ENCODE results near the gene AMOTL2.

The AMOTL2 gene

DNA sequence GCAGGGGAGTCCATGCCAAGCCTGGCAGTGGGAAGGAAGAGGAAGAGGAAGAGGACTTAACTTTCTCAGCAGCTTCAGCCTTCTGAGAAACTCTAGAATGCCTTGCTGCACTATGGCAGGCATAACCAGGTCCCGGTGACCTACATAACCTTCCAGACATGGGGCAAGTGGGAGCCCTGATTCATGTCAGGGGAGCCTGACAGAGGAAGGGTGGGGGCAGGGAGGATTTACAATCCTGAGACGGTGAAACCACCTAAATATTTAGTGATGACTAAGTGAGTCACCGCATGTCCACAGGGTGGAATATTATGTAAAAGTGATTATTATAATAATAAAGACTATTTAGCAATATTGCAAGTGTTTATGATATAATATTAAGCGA lies 46.7 kb downstream of the AMOTL2 start:
- no peaks in the 10 kb centered on the region for H3K36me3 ChIP-seq
- no peaks in the 10 kb centered on the region for H3K27me3 ChIP-seq (ENCODE audit: insufficient read depth, low read depth, severe bottlenecking)
- H3K27ac ChIP-seq, result no peak overlapping the region
- no peak overlapping the region for H3K4me3 ChIP-seq (ENCODE audit: low read depth, low read length)
- DNase-seq, result peak; percentile 1
- H3K9me3 ChIP-seq (ENCODE audit: severe bottlenecking), result no peaks in the 10 kb centered on the region
- TF ChIP-seq, protein P1, sequence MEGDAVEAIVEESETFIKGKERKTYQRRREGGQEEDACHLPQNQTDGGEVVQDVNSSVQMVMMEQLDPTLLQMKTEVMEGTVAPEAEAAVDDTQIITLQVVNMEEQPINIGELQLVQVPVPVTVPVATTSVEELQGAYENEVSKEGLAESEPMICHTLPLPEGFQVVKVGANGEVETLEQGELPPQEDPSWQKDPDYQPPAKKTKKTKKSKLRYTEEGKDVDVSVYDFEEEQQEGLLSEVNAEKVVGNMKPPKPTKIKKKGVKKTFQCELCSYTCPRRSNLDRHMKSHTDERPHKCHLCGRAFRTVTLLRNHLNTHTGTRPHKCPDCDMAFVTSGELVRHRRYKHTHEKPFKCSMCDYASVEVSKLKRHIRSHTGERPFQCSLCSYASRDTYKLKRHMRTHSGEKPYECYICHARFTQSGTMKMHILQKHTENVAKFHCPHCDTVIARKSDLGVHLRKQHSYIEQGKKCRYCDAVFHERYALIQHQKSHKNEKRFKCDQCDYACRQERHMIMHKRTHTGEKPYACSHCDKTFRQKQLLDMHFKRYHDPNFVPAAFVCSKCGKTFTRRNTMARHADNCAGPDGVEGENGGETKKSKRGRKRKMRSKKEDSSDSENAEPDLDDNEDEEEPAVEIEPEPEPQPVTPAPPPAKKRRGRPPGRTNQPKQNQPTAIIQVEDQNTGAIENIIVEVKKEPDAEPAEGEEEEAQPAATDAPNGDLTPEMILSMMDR (IDR thresholded peaks at IDR 0.05; ENCODE audit: low read depth, low read length), result no peak

DNA sequence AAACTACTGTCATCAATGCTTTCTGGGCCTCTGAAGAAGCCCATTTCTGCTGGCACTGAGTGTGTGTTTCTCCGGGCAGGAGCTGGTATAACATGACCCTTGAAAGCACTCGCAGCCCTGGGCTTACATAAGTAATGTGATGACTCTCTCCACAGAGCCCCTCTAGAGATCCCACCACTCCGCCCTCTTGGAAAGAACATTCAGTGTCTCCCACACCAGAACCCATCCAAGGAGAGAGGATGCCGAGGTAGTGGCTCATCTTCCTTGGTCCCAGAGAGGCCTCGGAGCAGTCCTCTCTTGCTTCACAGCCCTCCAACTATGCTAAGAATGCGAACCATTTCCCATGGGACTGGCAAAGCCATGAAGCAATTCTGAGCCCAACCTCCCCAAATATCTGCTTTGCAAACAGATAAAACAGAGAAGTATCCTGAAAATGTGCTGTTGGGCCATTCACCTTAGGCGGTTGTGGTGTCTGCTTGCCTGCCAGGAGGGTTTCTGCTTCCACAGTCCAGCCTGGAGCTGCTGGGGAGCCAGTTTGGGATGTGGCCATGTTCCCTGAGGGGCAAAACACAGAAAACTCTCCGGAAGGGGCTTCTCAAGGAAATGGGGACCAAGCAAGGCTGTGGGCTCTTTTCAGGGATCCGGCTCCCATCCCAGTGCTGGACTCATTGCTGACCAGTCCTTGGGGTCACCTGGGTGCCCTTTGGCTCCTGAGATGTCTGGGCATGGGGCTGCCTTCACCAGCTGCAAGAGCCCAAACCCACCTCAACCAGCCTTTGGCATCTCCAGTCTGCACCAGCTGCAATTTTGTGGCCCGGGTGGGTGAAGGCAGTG lies 47.3 kb downstream of the AMOTL2 start:
- TF ChIP-seq, protein P1 (IDR thresholded peaks at IDR 0.05; ENCODE audit: low read depth, low read length), result no peak
- no peak overlapping the region for H3K27ac ChIP-seq
- DNase-seq, result peak; percentile 2
- no peak overlapping the region for H3K4me3 ChIP-seq (ENCODE audit: low read depth, low read length)
- no peaks in the 10 kb centered on the region for H3K9me3 ChIP-seq (ENCODE audit: severe bottlenecking)
- no peaks in the 10 kb centered on the region for H3K36me3 ChIP-seq
- H3K27me3 ChIP-seq (ENCODE audit: insufficient read depth, low read depth, severe bottlenecking), result no peaks in the 10 kb centered on the region

DNA sequence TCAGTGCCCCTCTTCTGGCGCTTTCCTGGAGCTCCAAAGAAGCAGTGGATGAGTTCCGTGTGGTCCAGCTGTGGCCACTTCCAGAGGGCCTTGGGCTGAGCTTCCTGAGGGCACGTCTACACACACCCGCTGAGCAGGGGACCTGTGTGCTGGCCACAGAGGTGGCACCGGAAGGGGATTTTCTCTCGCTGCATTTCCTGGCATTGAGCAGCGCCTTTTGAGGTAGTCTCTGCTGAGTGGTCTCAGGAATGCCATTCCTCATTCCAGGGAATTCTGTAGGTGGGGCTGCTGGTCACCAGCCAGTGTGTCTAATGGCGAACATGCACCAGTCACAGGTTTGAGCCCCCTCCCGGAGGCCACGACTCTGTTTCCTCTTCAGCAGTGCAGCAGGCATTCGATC lies 48.1 kb downstream of the AMOTL2 start:
- DNase-seq, result peak; percentile 3
- Histone ChIP-seq H3K27ac (no peak overlapping the region), H3K4me3 (ENCODE audit: low read depth, low read length) (no peak overlapping the region), H3K36me3 (no peaks in the 10 kb centered on the region), H3K9me3 (ENCODE audit: severe bottlenecking) (no peaks in the 10 kb centered on the region), H3K27me3 (ENCODE audit: insufficient read depth, low read depth, severe bottlenecking) (no peaks in the 10 kb centered on the region)
- TF ChIP-seq, protein P1 (IDR thresholded peaks at IDR 0.05; ENCODE audit: low read depth, low read length), result no peak

DNA sequence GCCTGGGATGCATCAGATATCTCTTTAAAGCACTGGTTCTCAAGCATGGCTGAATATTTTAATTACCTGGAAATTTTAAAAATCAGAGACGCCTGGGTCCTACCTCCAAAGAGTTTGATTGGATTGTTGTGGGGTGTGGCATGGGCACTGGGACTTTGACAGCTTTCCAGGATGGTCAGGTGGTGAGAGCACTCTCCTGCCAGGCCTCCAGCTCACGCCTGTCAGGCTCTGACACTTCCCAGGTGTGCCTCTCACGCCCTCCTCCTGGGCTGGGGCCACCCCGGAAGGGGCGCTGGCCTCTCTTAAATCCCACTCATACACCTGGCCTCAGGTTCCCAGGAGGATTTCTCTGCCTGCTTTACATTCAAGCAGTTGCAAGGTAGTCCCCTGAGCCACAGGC lies 48.5 kb downstream of the AMOTL2 start:
- Histone ChIP-seq H3K9me3 (ENCODE audit: severe bottlenecking) (no peaks in the 10 kb centered on the region), H3K36me3 (no peaks in the 10 kb centered on the region), H3K27ac (no peak overlapping the region), H3K4me3 (ENCODE audit: low read depth, low read length) (no peak overlapping the region), H3K27me3 (ENCODE audit: insufficient read depth, low read depth, severe bottlenecking) (no peaks in the 10 kb centered on the region)
- TF ChIP-seq, protein P1 (IDR thresholded peaks at IDR 0.05; ENCODE audit: low read depth, low read length), result no peak
- DNase-seq, result peak; percentile 6

DNA sequence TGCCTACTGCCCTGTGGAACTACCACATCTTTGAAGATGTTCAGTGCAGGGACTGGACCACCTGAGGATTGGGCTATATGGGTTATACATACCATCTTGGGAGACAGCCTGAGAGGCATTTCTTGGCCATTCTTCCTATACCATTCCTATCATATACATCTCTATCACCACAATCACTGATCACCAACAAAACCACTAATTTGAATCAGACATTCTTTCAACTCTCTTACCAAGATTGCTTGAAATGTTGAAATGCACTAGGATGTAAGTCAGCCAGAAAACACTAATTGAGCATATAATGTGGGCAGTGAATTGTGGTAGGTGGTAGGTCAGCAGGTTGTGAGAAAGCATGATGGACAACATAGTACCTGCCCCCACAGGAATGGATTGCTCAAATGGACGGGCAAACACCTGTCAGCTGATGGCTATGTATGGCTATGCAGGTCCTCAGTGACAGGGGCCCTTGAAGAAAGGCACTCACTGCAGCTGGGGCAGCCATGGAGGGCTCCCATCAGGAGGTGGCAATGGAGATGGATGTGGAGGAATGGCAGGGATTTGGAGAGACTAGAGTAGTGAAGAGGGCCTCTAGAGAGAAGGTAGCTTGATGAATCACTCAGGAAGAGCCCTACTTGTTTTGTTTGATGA lies 49.1 kb downstream of the AMOTL2 start:
- TF ChIP-seq, protein P1 (IDR thresholded peaks at IDR 0.05; ENCODE audit: low read depth, low read length), result no peak
- H3K9me3 ChIP-seq (ENCODE audit: severe bottlenecking), result no peaks in the 10 kb centered on the region
- no peaks in the 10 kb centered on the region for H3K27me3 ChIP-seq (ENCODE audit: insufficient read depth, low read depth, severe bottlenecking)
- no peaks in the 10 kb centered on the region for H3K36me3 ChIP-seq
- H3K27ac ChIP-seq, result no peak overlapping the region
- no peak overlapping the region for H3K4me3 ChIP-seq (ENCODE audit: low read depth, low read length)
- no peak for DNase-seq

All from WERI-Rb-1 (cell line).